ENCODE results near the gene C2CD3. TPM values are rescaled to one million over a fixed set of nuclear protein-coding genes. Genes with fewer than 3 reads are reported as not detected.

Gene C2CD3
- total RNA-seq, 1 donor from 2014 or later = 53.7 TPM

DNA sequence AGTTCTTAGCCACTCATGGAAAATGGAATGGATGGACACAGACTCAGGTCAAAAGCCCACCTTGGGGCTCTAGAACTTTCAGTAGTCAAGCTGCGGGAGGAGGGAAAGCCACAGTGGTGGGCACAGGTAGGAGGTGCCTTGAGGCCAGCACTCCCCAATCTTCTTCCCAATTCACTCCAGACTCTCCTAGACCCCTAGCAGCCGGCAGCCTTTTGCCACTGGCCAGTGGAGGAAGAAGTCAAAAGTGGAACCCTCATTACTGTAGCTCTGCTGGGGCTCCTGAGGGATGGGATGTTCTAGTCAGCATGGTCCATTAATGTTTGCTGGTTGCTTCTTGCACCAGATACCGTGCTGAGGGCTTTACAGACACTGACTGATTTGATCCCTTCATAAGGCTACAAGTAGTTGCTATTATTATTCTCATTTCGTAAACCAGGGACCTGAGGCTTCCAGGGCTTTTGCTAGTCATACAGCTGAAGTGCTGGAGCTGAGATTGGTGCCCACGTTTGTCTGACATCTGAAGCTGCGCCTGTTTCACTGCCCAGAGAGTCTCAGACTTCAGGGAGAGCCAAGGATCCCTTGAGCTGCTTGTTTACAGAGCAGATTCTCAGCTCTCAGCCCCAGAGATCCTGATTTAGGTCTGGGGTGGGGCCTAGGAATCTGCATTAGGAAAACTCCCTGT lies 163.0 kb downstream of the C2CD3 start:
- no peak for FAIRE-seq
- Histone ChIP-seq H4K20me1 (ENCODE audit: insufficient read depth, low read length) (no peaks in the 10 kb centered on the region), H3K9me3 (ENCODE audit: insufficient read depth, low read depth, low read length) (no peaks in the 10 kb centered on the region), H2AFZ (ENCODE audit: low read depth, low read length) (no peak overlapping the region), H3K4me2 (ENCODE audit: low read length) (no peak overlapping the region), H3K79me2 (ENCODE audit: insufficient read depth, low read length) (no peaks in the 10 kb centered on the region), H3K4me3 (ENCODE audit: insufficient read depth, low read depth, low read length) (no peak overlapping the region), H3K27me3 (ENCODE audit: insufficient read depth, low read length) (no peaks in the 10 kb centered on the region), H3K4me1 (ENCODE audit: insufficient read depth, low read length) (no peaks in the 10 kb centered on the region), H3K9ac (ENCODE audit: low read length) (no peak overlapping the region), H3K27ac (ENCODE audit: low read depth, low read length) (no peak overlapping the region), H3K36me3 (ENCODE audit: insufficient read depth, low read length) (no peaks in the 10 kb centered on the region)
- Mint-ChIP-seq H3K4me1 (ENCODE audit: low read depth, unreplicated experiment) (peaks cover 3% of the 10 kb centered on the region), H3K9me3 (ENCODE audit: unreplicated experiment) (no peaks in the 10 kb centered on the region), H3K4me3 (ENCODE audit: unreplicated experiment) (no peak overlapping the region), H3K36me3 (ENCODE audit: low read depth, unreplicated experiment) (peaks cover 25% of the 10 kb centered on the region), H3K27me3 (ENCODE audit: low read depth, unreplicated experiment) (peaks cover 4% of the 10 kb centered on the region), H3K27ac (ENCODE audit: unreplicated experiment) (no peak overlapping the region)
- TF ChIP-seq, protein P1, sequence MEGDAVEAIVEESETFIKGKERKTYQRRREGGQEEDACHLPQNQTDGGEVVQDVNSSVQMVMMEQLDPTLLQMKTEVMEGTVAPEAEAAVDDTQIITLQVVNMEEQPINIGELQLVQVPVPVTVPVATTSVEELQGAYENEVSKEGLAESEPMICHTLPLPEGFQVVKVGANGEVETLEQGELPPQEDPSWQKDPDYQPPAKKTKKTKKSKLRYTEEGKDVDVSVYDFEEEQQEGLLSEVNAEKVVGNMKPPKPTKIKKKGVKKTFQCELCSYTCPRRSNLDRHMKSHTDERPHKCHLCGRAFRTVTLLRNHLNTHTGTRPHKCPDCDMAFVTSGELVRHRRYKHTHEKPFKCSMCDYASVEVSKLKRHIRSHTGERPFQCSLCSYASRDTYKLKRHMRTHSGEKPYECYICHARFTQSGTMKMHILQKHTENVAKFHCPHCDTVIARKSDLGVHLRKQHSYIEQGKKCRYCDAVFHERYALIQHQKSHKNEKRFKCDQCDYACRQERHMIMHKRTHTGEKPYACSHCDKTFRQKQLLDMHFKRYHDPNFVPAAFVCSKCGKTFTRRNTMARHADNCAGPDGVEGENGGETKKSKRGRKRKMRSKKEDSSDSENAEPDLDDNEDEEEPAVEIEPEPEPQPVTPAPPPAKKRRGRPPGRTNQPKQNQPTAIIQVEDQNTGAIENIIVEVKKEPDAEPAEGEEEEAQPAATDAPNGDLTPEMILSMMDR (IDR thresholded peaks at IDR 0.05; ENCODE audit: insufficient read depth, low read depth, low read length) = no peak
- TF ChIP-seq EZH2 (IDR thresholded peaks at IDR 0.05; ENCODE audit: insufficient read depth, low read length) = no peak
- no peak for DNase-seq (ENCODE audit: low read depth)

GRCh38 chr11:74006743-74007304 lies 164.0 kb downstream of the C2CD3 start:
- Mint-ChIP-seq H3K4me3 (ENCODE audit: unreplicated experiment) (no peak overlapping the region), H3K36me3 (ENCODE audit: low read depth, unreplicated experiment) (peaks cover 24% of the 10 kb centered on the region), H3K27me3 (ENCODE audit: low read depth, unreplicated experiment) (peaks cover 4% of the 10 kb centered on the region), H3K27ac (ENCODE audit: unreplicated experiment) (no peak overlapping the region), H3K9me3 (ENCODE audit: unreplicated experiment) (no peaks in the 10 kb centered on the region), H3K4me1 (ENCODE audit: low read depth, unreplicated experiment) (peaks cover 3% of the 10 kb centered on the region)
- Histone ChIP-seq H3K79me2 (ENCODE audit: insufficient read depth, low read length) (no peaks in the 10 kb centered on the region), H4K20me1 (ENCODE audit: insufficient read depth, low read length) (no peaks in the 10 kb centered on the region), H3K4me3 (ENCODE audit: insufficient read depth, low read depth, low read length) (no peak overlapping the region), H3K9me3 (ENCODE audit: insufficient read depth, low read depth, low read length) (no peaks in the 10 kb centered on the region), H2AFZ (ENCODE audit: low read depth, low read length) (no peak overlapping the region), H3K36me3 (ENCODE audit: insufficient read depth, low read length) (no peaks in the 10 kb centered on the region), H3K27me3 (ENCODE audit: insufficient read depth, low read length) (no peaks in the 10 kb centered on the region), H3K4me1 (ENCODE audit: insufficient read depth, low read length) (no peaks in the 10 kb centered on the region), H3K27ac (ENCODE audit: low read depth, low read length) (no peak overlapping the region), H3K4me2 (ENCODE audit: low read length) (no peak overlapping the region), H3K9ac (ENCODE audit: low read length) (no peak overlapping the region)
- TF ChIP-seq, protein P1 (IDR thresholded peaks at IDR 0.05; ENCODE audit: insufficient read depth, low read depth, low read length) = no peak
- no peak for DNase-seq (ENCODE audit: low read depth)
- no peak for FAIRE-seq

Measured in astrocyte (in vitro differentiated cells and primary cell).